IMR-90 (cell line): ENCODE measurements around the gene ITPRIP. TPM values are rescaled to one million over a fixed set of nuclear protein-coding genes. Genes with fewer than 3 reads are reported as not detected.

Experiments
- ATAC-seq: fragments of 200-7000 bp; cut with Tn5 transposase; 2 replicates; pipeline ENCODE4 v1.9.1; 2020; ENCODE audit warnings: low read depth, mild to moderate bottlenecking, moderate library complexity
- BruUV-seq: library from RNA; stranded (reverse); fragments of 400-500 nt; replicated peaks from 2 replicates; lab custom pipeline; 2021; lab: Mats Ljungman, UMichigan
- CTCF ChIA-PET: fragments of 300-600 bp; formaldehyde crosslinking; extraction: SDS; loops from one replicate; lab custom pipeline; 2021; ENCODE audit warnings: antibody characterized with exemption; lab: Yijun Ruan, JAX
- POLR2A ChIA-PET: fragments of 300-600 bp; sonication (Branson Sonifier 250); formaldehyde crosslinking; loops from one replicate; lab custom pipeline; 2022; ENCODE audit warnings: antibody characterized with exemption; ENCODE audit not compliant: unreplicated experiment; lab: Charles Lee
- DNase-seq: peaks from one replicate; pipeline ENCODE4 v3.0.0; 2013
- H2AFZ ChIP-seq: replicated peaks from 2 replicates; pipeline ENCODE3; 2013; ENCODE audit warnings: low read length, mild to moderate bottlenecking; ENCODE audit not compliant: poor library complexity
- H2AK5ac ChIP-seq: 2 replicates; pipeline ENCODE4 v1.6.1; 2013; ENCODE audit warnings: low read depth, low read length, inconsistent platforms
- H2AK9ac ChIP-seq: replicated peaks from 2 replicates; pipeline ENCODE3; 2013; ENCODE audit warnings: mild to moderate bottlenecking, low read depth, low read length, moderate library complexity; ENCODE audit not compliant: poor library complexity
- H2BK120ac ChIP-seq: 2 replicates; pipeline ENCODE4 v1.6.1; 2013; ENCODE audit warnings: low read depth, low read length, inconsistent platforms
- H2BK15ac ChIP-seq: 3 replicates; pipeline ENCODE4 v1.6.1; 2013; ENCODE audit warnings: low read depth, low read length, inconsistent platforms
- H2BK20ac ChIP-seq: 2 replicates; pipeline ENCODE4 v1.6.1; 2013; ENCODE audit warnings: low read depth, mild to moderate bottlenecking, inconsistent platforms, low read length, moderate library complexity
- H2BK5ac ChIP-seq: 2 replicates; pipeline ENCODE4 v1.6.1; 2013; ENCODE audit warnings: mild to moderate bottlenecking, low read depth, low read length, inconsistent platforms; ENCODE audit not compliant: poor library complexity, severe bottlenecking
- H3K14ac ChIP-seq: replicated peaks from 2 replicates; pipeline ENCODE4 v1.6.1; 2013; ENCODE audit warnings: low read depth, low read length, inconsistent platforms
- H3K18ac ChIP-seq: 2 replicates; pipeline ENCODE4 v1.6.1; 2013; ENCODE audit warnings: low read depth, low read length, control low read depth
- H3K23ac ChIP-seq: 2 replicates; pipeline ENCODE4 v1.6.1; 2013; ENCODE audit warnings: low read depth, low read length, inconsistent platforms
- H3K27ac ChIP-seq: 2 replicates; pipeline ENCODE4 v1.5.1; 2013; ENCODE audit warnings: mild to moderate bottlenecking, control low read depth, low read length; ENCODE audit not compliant: insufficient read depth
- H3K27me3 ChIP-seq: 2 replicates; pipeline ENCODE4 v1.6.1; 2013; ENCODE audit warnings: low read length; ENCODE audit not compliant: control insufficient read depth, insufficient read depth
- H3K36me3 ChIP-seq: 2 replicates; pipeline ENCODE4 v1.6.1; 2013; ENCODE audit warnings: low read length, mixed read lengths; ENCODE audit not compliant: control insufficient read depth, insufficient read depth
- H3K4ac ChIP-seq: 2 replicates; pipeline ENCODE4 v1.6.1; 2013; ENCODE audit warnings: low read depth, low read length, inconsistent platforms
- H3K4me1 ChIP-seq: 2 replicates; pipeline ENCODE4 v1.6.1; 2013; ENCODE audit warnings: low read length, mixed read lengths; ENCODE audit not compliant: control insufficient read depth, insufficient read depth
- H3K4me2 ChIP-seq: 2 replicates; pipeline ENCODE4 v1.6.1; 2013; ENCODE audit warnings: low read depth, mild to moderate bottlenecking, control low read depth, low read length, moderate library complexity
- H3K4me3 ChIP-seq: 2 replicates; pipeline ENCODE4 v1.5.1; 2013; ENCODE audit warnings: low read depth, mild to moderate bottlenecking, control low read depth, low read length, moderate library complexity; ENCODE audit not compliant: insufficient read depth
- H3K56ac ChIP-seq: 2 replicates; pipeline ENCODE4 v1.6.1; 2013; ENCODE audit warnings: low read length, inconsistent platforms; ENCODE audit not compliant: insufficient read depth; ENCODE audit errors: extremely low read depth
- H3K79me1 ChIP-seq, 2 experiments: 2 replicates each; pipeline ENCODE4 v1.6.1; 2013; ENCODE audit warnings: low read length in 2 of 2, inconsistent platforms in 1 of 2, low read depth in 1 of 2
- H3K9ac ChIP-seq: 2 replicates; pipeline ENCODE4 v1.6.1; 2013; ENCODE audit warnings: low read depth, low read length, control low read depth
- H3K9me1 ChIP-seq: 2 replicates; pipeline ENCODE4 v1.6.1; 2013; ENCODE audit warnings: low read length, inconsistent platforms; ENCODE audit not compliant: insufficient read depth
- H3K9me3 ChIP-seq: 2 replicates; pipeline ENCODE4 v1.6.1; 2013; ENCODE audit warnings: low read length; ENCODE audit not compliant: control insufficient read depth, insufficient read depth
- H4K20me1 ChIP-seq: 2 replicates; pipeline ENCODE4 v1.6.1; 2013; ENCODE audit warnings: low read length, inconsistent platforms; ENCODE audit not compliant: insufficient read depth
- H4K5ac ChIP-seq: 2 replicates; pipeline ENCODE4 v1.6.1; 2013; ENCODE audit warnings: mild to moderate bottlenecking, low read depth, low read length, control low read depth
- H4K8ac ChIP-seq, 2 experiments: 2 replicates each; pipeline ENCODE4 v1.6.1; 2013; ENCODE audit warnings: low read depth in 2 of 2, low read length in 2 of 2, control low read depth in 1 of 2, inconsistent platforms in 1 of 2
- H4K91ac ChIP-seq: 2 replicates; pipeline ENCODE4 v1.6.1; 2013; ENCODE audit warnings: low read depth, low read length, inconsistent platforms; ENCODE audit not compliant: insufficient read depth
- RAD21 ChIP-seq: IDR thresholded peaks from 2 replicates; pipeline ENCODE4 v1.6.1; 2012; ENCODE audit warnings: low read length, improper control_type of control experiment
- WGBS, 2 experiments: methylation state at CpG; one replicate each; pipeline versions ENCODE4 v1.1.5 to v1.1.7; 2013; ENCODE audit warnings: missing lambda C conversion rate in 2 of 2; ENCODE audit not compliant: insufficient read length in 1 of 2; ENCODE audit errors: extremely low coverage in 2 of 2; 5-methylcytosine and 5-hydroxymethylcytosine counted together
- dilution Hi-C: fragments of 300-500 bp; cut with HindIII; formaldehyde crosslinking; loops from one replicate; pipeline ENCODE4 v1.14.3; 2018; ENCODE audit warnings: low sequenced_read_pairs; ENCODE audit not compliant: unreplicated experiment
- in situ Hi-C: fragments of 300-500 bp; cut with MboI; formaldehyde crosslinking; loops from 3 replicates; pipeline ENCODE4 v1.14.3; 2019; ENCODE audit warnings: low sequenced_read_pairs, inconsistent platforms, mixed read lengths
- intact Hi-C: fragments of 100-400 bp; cut with micrococcal nuclease; formaldehyde crosslinking; loops from 2 replicates; pipeline ENCODE4 v1.10.0; 2022
- polyA plus RNA-seq, 3 experiments: library from polyadenylated mRNA; depleted of rRNA; stranded (reverse); fragments of >200 nt; gene quantifications; 2 replicates each; pipeline ENCODE4 v1.2.3, GENCODE V29; 2012; ENCODE audit warnings: low replicate concordance in 1 of 3
- total RNA-seq: library from RNA; depleted of rRNA; stranded (reverse); fragments of >200 nt; gene quantifications from 2 replicates; pipeline ENCODE4 v1.2.3, GENCODE V29; 2012

The ITPRIP gene
- total and polyA plus RNA-seq, 2 of the 4 experiments (the other 2 are of a cell fraction): 7.5 to 31.9 TPM

DNA sequence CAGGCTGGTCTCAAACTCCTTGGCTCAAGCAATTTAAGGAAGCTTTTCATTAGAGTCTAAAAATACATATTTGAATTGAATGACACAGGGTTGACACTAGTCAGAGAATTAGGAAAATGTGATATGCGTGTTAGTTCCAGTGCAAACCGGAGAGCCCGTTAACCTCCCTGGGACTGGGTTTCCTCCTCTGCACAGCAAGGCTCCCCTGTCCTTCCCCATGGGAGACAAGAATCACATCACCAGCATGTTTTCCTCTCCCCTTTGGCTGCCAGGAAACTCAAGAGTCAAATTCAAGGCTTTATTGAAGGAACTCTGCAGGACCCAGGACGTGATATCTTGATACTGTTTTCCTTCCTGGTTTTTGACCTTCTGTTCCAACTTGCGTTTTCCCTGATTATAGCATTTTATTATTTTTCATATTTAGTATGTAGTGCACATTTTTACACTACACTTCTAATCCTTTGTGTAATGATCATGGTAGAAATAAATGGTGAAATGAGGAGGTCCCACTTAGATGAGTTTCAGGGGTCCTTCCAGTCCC lies 44.4 kb downstream of the ITPRIP start:
- POLR2A ChIA-PET: interaction anchor here (0.5 kb wide), 1 partner anchor 15 kb away, joined by 4 read pairs; no protein-coding TSS in a partner anchor

More for the DNA sequence above, 44.4 kb downstream of the ITPRIP start:
- Histone ChIP-seq H3K36me3 (no peaks in the 10 kb centered on the region), H3K23ac (no peak overlapping the region), H3K79me1 (peaks cover 5 to 16% of the 10 kb centered on the region in 2 experiments; a peak in 3 of 4 replicates), H3K18ac (no peak overlapping the region), H3K9ac (no peak overlapping the region), H4K20me1 (no peaks in the 10 kb centered on the region), H3K27ac (no peak overlapping the region), H3K9me1 (0 out of 2 replicates have a peak, but pooled peaks cover 19% of the 10 kb centered on the region), H2AK9ac (no peak overlapping the region), H2BK20ac (peak overlapping the region; percentile 62; the same call in 1 of the 2 replicates), H4K8ac (0 out of 4 replicates have a peak overlapping the region, but pooled peaks of 1 of the 2 experiments have one; percentile 17), H4K5ac (no peak overlapping the region), H3K56ac (no peak overlapping the region), H3K27me3 (no peaks in the 10 kb centered on the region), H3K9me3 (no peaks in the 10 kb centered on the region), H3K14ac (no peak overlapping the region; the same call in 1 of the 2 replicates), H2AK5ac (peak overlapping the region; percentile 59), H3K4me2 (no peak overlapping the region), H3K4ac (peak overlapping the region; percentile 44; the same call in 1 of the 2 replicates), H4K91ac (peak overlapping the region; percentile 21; the same call in 1 of the 2 replicates), H2AFZ (no peak overlapping the region), H2BK120ac (peak overlapping the region; percentile 48; the same call in 1 of the 2 replicates), H2BK15ac (peak overlapping the region; percentile 73; the same call in 1 of the 3 replicates), H3K4me3 (no peak overlapping the region), H2BK5ac (no peak overlapping the region), H3K4me1 (peaks cover 14% of the 10 kb centered on the region)
- WGBS, 2 experiments: no CpG with 5 or more reads among the region's 5 CpGs
- no peak for TF ChIP-seq RAD21
- dilution Hi-C loops: no loop called here
- in situ Hi-C loops: loop anchor here (5.0 kb wide), 1 partner anchor 53 kb away; no protein-coding TSS in a partner anchor
- CTCF ChIA-PET: interaction anchor here (0.6 to 1.7 kb wide), 5 partner anchors 11 to 56 kb away, joined by 3 to 5 read pairs (median 4); no protein-coding TSS in a partner anchor
- ATAC-seq (no peak), DNase-seq (no peak)
- no TSS peak for BruUV-seq
- intact Hi-C loops: loop anchor here (5.0 kb wide), 1 partner anchor 288 kb away; no protein-coding TSS in a partner anchor
